GM10847 (cell line): Measurements from ENCODE around the gene PCDHGB7.
A peak's percentile ranks its signal among the peaks of the same experiment; 100 is the strongest.

ENCODE experiments used
- POLR2A ChIP-seq: IDR thresholded peaks from 2 replicates; pipeline ENCODE4 v1.6.1; 2011; ENCODE audit not compliant: insufficient read length; ENCODE audit errors: extremely low read depth

PCDHGB7 gene

DNA sequence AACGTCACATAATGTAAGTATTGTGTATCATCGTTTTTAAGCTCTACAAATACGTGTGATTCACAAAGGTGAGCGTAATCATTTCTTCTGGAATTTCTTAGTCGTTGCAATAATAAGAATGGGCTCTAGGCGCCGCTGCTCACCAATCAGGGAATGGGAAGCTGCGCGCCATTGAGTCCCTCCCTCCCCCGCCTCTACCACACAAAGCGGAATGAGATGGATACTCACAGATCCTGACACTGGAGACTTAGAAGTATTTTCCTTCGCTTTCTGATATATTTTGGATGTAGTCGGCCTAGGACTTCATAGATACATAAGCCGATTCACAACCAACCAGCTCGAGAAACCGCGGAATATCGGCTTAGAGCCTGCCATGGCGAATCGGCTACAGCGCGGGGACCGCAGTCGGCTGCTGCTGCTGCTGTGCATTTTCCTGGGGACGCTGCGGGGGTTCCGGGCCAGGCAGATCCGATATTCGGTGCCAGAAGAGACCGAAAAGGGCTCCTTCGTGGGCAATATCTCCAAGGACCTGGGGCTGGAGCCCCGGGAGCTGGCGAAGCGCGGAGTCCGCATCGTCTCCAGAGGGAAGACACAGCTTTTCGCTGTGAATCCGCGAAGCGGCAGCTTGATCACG, 3.5 kb downstream of the PCDHGB7 start, which contains the start of gene PCDHGA11:
PCDHGA11 (plus strand) TSS at position 197 of the 634 bp plus-strand sequence; CDS start at position 374, 177 bp downstream.
- TF ChIP-seq POLR2A: no peak

DNA sequence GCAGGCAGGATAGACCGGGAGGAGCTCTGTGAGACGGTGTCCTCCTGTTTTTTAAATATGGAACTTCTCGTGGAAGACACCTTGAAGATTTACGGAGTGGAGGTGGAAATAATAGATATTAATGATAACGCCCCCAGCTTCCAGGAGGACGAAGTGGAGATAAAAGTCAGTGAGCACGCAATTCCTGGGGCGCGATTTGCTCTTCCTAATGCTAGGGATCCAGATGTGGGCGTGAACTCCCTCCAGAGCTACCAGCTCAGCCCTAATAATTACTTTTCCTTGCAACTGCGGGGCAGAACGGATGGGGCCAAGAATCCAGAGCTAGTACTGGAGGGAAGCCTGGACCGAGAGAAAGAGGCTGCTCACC, 4.0 kb downstream of the PCDHGB7 start:
- no peak for TF ChIP-seq POLR2A

DNA sequence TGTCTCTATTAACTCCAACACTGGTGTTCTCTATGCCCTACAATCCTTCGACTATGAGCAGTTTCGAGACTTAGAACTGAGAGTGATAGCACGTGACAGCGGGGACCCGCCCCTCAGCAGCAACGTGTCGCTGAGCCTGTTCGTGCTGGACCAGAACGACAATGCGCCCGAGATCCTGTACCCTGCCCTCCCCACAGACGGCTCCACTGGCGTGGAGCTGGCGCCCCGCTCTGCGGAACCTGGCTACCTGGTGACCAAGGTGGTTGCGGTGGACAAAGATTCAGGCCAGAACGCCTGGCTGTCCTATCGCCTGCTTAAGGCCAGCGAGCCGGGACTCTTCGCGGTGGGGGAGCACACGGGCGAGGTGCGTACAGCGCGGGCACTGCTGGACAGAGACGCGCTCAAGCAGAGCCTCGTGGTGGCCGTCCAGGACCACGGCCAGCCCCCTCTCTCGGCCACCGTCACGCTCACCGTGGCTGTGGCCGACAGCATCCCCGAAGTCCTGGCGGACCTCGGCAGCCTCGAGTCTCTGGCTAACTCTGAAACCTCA, 5.3 kb downstream of the PCDHGB7 start:
- no peak for TF ChIP-seq POLR2A

DNA sequence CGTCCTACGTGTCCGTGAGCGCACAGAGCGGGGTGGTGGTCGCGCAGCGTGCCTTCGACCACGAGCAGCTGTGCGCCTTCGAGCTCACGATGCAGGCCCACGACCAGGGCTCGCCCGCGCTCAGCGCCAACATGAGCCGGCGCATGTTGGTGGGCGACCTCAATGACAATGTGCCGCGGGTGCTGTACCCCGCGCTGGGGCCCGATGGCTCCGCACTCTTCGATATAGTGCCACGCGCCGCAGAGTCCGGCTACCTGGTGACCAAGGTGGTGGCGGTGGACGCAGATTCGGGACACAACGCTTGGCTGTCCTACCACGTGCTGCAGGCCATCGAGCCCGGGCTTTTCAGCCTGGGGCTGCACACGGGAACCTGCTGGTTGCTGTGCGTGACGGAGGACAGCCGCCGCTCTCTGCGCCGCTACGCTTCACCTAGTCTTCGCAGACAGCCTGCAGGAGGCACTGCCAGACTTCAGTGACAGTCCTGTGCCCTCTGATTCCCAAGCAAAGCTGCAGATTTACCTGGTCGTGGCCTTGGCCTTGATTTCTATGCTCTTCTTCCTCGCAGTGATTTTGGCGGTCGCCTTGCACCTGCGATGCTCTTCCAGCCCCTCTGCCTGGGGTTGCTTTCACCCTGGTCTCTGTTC, 10.4 kb downstream of the PCDHGB7 start:
- TF ChIP-seq POLR2A: no peak

DNA sequence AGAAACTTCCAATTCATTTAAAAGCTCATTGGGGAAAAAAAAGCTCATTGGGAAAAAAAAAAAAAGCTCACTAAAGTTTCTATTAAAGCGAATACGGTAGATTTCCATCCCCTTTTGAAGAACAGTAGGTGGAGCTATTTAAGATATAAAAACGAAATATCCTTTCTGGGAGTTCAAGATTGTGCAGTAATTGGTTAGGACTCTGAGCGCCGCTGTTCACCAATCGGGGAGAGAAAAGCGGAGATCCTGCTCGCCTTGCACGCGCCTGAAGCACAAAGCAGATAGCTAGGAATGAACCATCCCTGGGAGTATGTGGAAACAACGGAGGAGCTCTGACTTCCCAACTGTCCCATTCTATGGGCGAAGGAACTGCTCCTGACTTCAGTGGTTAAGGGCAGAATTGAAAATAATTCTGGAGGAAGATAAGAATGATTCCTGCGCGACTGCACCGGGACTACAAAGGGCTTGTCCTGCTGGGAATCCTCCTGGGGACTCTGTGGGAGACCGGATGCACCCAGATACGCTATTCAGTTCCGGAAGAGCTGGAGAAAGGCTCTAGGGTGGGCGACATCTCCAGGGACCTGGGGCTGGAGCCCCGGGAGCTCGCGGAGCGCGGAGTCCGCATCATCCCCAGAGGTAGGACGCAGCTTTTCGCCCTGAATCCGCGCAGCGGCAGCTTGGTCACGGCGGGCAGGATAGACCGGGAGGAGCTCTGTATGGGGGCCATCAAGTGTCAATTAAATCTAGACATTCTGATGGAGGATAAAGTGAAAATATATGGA, 13.0 kb downstream of the PCDHGB7 start, which contains the start of gene PCDHGA12:
PCDHGA12 (plus strand) TSS at position 176 of the 782 bp plus-strand sequence; CDS start at position 429, 253 bp downstream.
- TF ChIP-seq POLR2A: no peak

DNA sequence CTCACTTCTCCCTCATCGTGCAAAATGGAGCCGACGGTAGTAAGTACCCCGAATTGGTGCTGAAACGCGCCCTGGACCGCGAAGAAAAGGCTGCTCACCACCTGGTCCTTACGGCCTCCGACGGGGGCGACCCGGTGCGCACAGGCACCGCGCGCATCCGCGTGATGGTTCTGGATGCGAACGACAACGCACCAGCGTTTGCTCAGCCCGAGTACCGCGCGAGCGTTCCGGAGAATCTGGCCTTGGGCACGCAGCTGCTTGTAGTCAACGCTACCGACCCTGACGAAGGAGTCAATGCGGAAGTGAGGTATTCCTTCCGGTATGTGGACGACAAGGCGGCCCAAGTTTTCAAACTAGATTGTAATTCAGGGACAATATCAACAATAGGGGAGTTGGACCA, 13.8 kb downstream of the PCDHGB7 start:
- peak; percentile 14 for TF ChIP-seq POLR2A

DNA sequence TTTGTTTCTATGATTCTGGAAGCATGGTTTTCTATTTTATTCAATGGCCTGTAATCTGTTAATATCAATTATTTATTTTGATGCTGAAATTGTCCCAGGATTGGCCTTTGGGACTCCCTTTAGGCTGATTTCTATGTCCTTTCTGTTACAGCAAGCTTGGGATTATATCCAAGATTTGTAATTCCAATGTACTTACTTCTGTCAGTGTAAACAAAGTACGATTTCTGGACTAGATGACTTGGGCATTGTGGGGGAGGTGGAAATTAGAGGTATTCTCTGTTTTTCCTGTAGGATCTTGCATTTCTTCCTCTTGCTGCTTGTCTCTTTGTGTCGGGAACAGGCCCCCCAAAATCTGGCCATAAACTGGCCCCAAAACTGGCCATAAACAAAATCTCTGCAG, 16.5 kb downstream of the PCDHGB7 start:
- no peak for TF ChIP-seq POLR2A

DNA sequence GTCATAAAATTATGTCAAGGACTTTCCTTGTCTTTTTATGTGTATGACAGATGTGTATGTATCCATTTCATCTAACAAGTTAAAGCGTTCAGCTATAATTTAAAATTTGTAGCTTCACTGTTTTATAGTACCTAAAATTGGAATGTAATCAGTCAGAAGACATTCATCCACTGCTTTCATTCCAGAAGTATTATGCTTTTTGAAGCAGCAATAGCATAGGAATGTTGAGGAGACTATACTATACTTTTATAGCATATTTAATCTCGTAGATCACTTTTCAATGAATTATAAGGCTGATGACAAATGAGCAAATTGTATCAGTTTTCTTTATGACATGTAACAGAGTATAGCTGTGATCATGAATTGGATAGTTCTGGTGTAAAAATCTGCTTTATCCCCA, 19.7 kb downstream of the PCDHGB7 start:
- no peak for TF ChIP-seq POLR2A

DNA sequence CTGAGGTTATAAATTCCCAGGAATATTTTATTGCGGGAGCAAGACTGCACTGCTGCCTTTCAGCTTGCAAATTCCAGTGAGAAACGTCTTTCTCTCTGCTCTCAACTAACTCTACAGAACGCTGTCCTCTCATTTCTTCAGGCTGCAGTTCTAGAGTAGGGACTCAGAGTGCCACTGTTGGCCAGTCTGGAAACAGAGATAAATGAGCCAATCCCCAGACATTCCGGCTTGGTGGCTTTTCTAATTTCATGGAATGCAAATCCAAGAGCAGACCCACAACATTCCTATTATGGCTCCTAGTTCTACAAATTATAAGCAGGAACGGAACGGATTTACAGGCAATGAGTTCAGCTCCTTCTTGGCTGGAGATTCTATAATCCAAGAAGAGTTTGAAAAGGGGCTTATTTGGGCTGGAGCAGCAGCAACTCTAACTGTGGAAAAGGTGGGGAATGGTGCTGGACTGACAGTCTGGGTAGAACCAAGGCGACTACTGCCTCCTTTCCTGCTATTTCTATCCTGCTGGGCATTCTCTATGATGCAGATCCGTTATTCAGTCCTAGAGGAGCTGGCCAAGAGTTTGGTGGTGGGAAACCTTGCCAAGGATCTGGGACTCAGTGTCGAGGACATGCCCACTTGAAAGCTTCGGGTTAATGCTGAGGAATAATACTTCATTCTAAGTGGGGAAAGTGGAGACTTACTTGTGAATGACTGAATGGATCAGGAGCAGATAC, 22.1 kb downstream of the PCDHGB7 start:
- TF ChIP-seq POLR2A: no peak

DNA sequence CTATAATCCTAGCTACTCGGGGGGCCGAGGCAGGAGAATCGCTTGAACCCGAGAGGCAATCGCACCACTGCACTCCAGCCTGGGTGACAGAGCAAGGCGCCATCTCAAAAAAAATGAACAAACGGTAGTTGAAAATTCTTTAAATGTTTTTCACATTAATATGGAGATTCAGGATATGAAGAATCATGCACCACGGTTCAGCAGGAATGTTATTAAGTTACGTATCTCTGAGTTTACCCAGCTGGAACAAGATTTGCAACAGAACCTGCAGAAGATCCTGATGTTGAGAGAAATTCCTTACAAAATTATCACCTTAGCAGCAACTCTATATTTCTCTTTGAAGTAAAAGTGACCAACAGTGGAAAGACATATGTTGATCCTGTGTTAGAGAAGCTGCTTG, 22.9 kb downstream of the PCDHGB7 start:
- TF ChIP-seq POLR2A: no peak

DNA sequence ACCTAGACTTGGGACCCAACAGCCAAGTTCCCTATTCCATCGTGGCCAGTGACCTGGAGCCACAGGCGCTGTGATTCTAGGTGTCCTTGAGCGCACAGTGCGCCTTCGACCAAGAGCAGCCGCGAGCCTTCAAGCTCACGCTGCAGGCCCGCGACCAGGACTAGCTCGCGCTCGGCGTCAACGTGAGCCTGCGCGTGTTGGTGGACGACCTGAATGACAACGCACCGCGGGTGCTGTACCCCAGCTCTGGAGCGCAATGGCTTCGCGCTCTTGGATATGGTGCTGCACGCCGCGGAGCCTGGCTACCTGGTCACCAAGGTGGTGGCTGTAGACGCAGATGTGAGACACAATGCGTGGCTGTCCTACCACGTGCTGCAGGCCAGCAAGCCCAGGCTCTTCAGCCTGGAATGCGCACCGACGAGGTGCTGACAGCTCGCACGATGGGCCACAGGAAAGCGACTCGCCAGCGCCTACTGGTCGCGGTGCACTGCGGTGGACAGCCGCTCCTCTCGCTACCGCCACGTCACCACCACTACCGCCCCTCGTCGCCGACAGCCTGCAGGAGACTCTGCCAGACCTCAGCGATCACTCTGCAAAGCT, 24.2 kb downstream of the PCDHGB7 start:
- TF ChIP-seq POLR2A: no peak

DNA sequence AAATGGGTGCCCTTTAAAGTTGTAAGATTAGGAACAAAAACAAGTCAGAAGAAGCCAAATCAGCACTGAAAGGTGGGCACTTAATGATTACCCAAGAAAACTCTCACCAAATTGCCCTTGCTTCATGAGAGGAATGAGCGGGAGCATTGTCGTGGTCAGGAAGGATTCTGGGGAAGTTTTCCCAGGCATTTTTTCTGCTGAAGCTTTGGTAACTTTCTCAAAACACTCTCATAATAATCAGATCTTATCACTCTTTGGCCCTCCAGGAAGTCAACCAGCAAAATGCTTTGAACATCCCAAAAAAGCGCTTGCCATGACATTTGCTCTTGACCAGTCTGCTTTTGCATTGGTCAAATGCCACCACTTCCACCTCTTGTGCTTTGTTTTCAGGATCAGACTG, 47.9 kb downstream of the PCDHGB7 start:
- TF ChIP-seq POLR2A: no peak
